GM19239 (cell line): ENCODE measurements around the gene ANGPTL4.
A peak's percentile ranks its signal among the peaks of the same experiment; 100 is the strongest.
"Not testable (repeated sequence)": the region's sequence is repeated elsewhere in the genome, so short reads cannot be mapped to it uniquely, and the experiment has no call there.

Source experiments
- DNase-seq: peaks from one replicate; pipeline ENCODE4 v3.0.0; 2011; ENCODE audit warnings: low spot score; ENCODE audit not compliant: insufficient read length
- FAIRE-seq: peaks from 2 replicates; lab custom pipeline; 2011; peaks lifted over from hg19 to GRCh38; lab: Jason Lieb, UNC

ANGPTL4 gene

GRCh38 chr19:8333767-8334457, 30.0 kb upstream of the ANGPTL4 start:
- FAIRE-seq (no peak), DNase-seq (no peak)

GRCh38 chr19:8334458-8335342, 29.3 kb upstream of the ANGPTL4 start:
- DNase-seq (peak; percentile 75), FAIRE-seq (no peak)

- FAIRE-seq, result no peak
- DNase-seq, result no peak
These were observed 28.4 kb upstream of the ANGPTL4 start for GRCh38 chr19:8335343-8336071.

DNA sequence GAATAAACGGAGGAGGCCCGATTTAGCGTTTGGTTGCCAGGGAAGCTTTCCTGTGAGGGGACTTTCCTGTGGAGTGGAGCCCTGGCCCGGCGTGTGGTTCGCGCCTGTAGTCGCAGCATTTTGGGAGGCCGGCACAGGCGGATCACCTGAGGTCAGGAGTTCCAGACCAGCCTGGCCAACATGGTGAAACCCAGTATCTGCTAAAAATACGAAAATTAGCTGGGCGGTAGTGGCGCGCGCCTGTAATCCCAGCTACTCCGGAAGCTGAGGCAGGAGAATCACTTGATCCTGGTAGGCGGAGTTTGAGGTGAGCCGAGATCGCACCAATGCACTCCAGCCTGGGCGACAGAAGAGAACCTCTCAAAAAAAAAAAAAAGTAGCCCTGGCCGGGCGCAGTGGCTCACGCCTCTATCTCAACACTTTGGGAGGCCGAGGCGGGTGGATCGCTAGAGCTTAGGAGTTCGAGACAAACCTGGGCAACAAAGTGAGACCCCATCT, 27.8 kb upstream of the ANGPTL4 start:
- DNase-seq (no peak), FAIRE-seq (no peak)

DNA sequence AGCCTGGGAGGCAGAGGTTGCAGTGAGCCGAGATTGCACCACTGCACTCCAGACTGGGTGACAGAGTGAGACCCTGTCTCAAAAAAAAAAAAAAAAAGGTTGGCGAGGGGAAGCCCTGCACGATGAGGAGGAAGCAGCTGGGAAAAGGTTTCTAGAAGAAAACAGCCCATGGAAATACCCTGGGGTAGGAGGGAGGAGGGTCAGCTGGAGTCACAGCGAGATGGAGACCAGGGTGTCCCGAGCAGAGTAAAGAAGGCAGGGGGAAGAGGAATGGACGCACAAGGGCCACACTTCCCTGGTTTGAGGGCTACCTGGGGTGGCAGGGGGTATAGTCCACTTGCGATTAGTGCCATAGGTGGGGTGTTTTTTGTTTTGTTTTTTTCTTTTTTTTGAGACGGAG, 27.3 kb upstream of the ANGPTL4 start:
- no peak for DNase-seq
- no peak for FAIRE-seq

DNA sequence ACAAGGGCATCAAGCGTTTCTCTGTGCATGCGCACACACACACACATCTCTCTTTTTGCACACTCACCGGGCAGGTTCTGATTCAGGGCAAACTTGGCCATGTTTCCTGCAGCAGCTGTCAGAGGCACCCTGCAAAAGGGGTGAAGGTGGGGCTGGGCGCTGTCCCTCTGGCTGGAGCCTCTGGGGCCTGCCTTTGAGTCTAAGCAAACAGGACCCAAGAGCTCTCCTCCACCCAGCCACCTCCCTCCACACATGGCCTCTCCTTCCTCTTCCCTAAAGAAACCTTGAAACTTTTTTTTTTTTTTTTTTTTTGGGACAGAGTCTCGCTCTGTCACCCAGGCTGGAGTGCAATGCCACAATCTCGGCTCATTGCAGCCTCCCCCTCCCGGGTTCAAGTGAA, 26.2 kb upstream of the ANGPTL4 start:
- FAIRE-seq (no peak), DNase-seq (no peak)

GRCh38 chr19:8338835-8339234, 25.1 kb upstream of the ANGPTL4 start:
- no peak for DNase-seq
- FAIRE-seq, result no peak

DNA sequence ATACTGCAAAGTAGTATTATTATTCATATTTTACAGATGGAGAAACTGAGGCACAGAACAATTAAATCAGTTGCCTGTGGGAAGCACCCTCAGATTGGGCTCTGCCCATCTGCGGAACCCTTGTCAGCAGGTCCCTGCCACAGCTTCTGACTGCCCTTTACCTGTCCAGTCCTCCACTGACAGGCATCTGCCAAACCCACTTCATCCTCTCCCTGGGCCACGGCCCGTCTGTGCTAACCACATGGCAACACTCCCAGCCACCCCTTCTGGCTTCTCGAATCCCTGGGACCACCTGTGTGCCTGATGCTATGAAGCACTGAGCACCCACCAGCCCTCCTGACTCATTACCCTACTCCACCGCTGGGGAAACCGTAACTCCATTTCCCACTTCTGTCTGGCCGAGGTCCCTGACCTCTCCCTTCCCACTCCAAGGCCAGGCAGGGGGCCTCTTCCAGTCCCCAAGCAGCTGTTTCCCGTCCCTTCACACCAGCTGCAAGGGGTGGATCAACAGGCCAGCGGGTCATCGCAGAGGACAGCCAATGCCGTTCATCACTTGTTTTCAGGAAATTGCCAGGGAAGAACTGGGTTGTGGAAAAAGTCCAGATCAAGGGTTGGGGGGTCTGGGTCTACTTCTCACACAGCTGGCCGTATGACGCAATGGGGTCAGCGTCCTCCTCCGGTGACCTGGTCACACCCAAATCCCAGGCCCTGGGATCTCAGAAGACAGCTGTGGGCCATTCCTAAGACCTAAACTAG, 23.4 kb upstream of the ANGPTL4 start:
- FAIRE-seq (no peak), DNase-seq (no peak)

DNA sequence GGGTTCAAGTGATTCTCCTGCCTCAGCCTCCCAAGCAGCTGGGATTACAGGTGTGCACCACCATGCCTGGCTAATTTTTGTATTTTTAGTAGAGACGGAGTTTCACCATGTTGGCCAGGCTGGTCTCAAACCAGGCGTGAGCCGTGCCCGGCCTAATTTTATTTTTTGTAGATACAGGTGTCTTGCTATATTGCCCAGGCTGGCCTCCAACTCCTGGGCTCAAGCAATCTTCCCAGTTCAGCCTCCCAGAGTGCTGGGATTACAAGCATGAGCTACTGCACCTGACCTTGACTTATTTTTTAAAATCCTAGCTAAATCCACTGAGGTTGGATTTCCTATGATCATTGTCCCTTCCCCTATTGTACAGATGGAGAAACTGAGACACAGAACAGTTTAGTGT, 22.5 kb upstream of the ANGPTL4 start:
- not testable (repeated sequence) for FAIRE-seq, DNase-seq

DNA sequence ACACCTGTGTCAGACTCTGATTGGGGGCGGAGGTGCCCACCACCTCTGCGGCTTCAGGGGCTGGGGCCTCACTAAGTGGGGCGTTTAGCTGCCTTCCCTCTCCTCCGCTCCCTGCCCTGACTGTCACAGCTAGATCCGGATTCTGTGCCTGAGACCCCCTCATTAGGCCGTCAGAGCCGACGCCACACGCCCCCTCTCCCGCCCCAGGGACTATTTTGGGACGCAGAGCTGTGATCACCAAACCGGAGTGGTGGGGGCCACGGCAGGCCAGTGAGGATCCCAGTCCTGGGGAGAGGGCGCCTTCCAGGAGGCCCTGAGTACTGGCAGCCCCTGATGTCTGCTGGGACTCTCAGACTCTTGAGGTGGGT, 21.7 kb upstream of the ANGPTL4 start:
- FAIRE-seq, result no peak
- no peak for DNase-seq

GRCh38 chr19:8342684-8343482, 21.1 kb upstream of the ANGPTL4 start, which contains the start of gene KANK3:
TSS of gene KANK3 (minus strand) at chr19:8343262. CDS start at chr19:8337828, 5,434 bp downstream.
- FAIRE-seq, result peak; percentile 76
- DNase-seq, result peak; percentile 97

DNA sequence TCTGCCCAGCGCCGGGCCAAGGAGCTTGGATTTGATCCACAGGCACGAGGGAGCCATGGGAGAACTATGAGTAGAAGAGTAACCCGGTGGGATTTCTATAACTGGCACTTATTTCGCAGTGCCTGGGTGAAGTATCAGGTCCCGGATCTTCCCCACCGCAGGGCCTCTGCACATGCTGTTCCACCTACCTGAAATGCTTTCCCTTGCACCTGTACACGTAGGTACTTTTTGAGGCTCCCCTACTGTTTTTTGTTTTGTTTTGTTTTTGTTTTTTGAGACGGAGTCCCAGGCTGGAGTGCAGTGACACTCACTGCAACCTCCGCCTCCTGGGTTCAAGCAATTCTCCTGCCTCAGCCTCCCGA, 20.5 kb upstream of the ANGPTL4 start:
- DNase-seq, result no peak
- FAIRE-seq, result no peak

DNA sequence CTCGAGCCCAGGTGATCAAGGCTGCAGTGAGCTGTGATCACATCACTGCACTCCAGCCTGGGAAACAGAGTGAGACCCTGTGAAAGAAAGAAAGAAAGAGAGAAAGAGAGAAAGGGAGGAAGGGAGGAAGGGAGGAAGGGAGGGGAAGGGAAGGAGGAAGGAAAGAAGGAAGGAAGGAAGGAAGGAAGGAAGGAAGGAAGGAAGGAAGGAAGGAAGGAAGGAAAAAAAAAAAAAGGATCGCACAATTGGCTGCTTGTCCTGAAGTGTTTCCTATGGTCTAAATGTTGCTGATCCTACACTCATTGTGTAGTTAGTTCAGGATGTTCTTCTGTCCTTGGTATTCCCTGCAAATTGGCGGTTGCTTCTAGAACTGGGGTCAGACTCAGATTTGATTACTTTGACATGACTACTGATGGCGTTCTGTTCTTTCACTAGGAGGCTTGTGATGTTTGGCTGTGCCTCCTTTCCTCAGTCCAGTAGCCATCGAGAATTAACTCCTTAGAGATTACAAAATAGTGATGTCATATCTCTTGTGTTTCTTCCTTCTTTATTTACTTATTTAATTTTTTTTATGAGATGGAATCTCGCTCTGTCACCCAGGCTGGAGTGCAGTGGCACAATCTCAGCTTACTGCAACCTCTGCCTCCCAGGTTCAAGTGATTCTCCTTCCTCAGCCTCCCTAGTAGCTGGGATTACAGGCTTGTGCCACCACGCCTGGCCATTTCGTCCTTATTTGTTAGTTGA, 14.2 kb upstream of the ANGPTL4 start:
- DNase-seq, FAIRE-seq: not testable (repeated sequence)

- DNase-seq (no peak), FAIRE-seq (no peak)
These were observed 11.7 kb upstream of the ANGPTL4 start for GRCh38 chr19:8352134-8352827.

DNA sequence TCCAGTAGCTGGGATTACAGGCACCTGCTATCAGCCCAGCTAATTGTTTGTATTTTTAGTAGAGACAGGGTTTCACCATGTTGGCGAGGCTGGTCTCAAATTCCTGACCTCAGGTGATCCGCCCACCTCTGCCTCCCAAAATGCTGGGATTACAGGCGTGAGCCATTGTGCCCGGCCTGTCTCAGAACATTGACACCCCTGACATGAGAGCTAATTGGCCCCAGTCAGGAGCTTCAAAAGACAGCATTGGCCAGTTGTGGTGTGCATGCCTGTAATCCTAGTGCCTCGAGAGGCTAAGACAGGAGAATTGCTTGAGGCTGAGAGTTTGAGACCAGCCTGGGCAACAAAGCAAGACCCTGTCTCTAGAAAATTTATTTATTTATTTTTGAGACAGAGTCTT, 11.1 kb upstream of the ANGPTL4 start:
- FAIRE-seq, DNase-seq: not testable (repeated sequence)

DNA sequence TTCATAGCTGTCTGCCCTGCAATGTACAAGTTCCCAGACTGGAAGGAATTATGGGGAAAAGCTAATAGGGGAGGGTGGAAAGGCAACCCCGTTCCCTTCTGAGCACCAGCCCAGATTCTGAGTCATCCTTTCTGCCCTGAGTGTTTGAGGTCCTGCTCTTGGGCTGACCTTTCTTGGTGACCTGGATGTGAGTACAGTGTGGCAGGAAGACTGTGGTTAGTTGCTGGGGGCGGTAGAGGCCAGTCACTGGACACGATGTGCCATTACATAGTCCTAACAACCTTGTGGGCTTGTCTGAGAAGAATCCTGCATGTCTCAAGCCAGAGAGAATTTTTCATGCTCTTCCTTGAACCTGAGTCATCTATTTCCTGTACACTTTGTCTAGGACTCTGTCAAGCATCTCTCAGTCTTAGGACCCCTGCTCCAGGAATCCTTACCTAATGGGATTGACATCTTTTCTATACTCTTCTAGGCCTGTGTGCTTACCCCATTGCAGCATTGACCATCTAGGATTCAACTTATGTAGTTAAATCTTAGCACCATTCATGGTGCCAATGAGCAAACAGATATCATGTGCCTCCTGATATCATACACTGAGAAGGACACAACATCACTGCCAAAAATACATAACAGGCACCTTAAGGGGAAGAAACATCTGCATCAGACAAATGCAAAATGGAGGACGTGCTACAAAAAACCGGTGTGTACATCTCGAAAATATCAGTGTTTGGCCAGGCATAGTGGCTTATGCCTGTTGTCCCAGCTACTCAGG, 8.1 kb upstream of the ANGPTL4 start:
- DNase-seq (no peak), FAIRE-seq (no peak)

- DNase-seq (no peak), FAIRE-seq (no peak)
These were observed 6.9 kb upstream of the ANGPTL4 start for GRCh38 chr19:8357007-8357521.
